Large intestine (tissue), 3 donors: ENCODE data around the gene RARRES2. TPM values are rescaled to one million over a fixed set of nuclear protein-coding genes. Genes with fewer than 3 reads are reported as not detected.
A peak's percentile ranks its signal among the peaks of the same experiment; 100 is the strongest.

ENCODE experiments used
- DNase-seq, 2 donors: peaks; one replicate each; pipeline versions ENCODE4 v3.0.0 to v3.0.0-alpha.2; 2013
- H3K27ac ChIP-seq: one replicate; pipeline ENCODE4 v1.5.1; 2013; ENCODE audit warnings: low read length
- H3K27me3 ChIP-seq: 2 replicates; pipeline ENCODE4 v1.6.1; 2013; ENCODE audit warnings: low read length; ENCODE audit not compliant: control insufficient read depth, insufficient read depth
- H3K36me3 ChIP-seq: 2 replicates; pipeline ENCODE4 v1.6.1; 2013; ENCODE audit warnings: low read length; ENCODE audit not compliant: control insufficient read depth, insufficient read depth
- H3K4me1 ChIP-seq: one replicate; pipeline ENCODE4 v1.6.1; 2013; ENCODE audit warnings: low read length; ENCODE audit not compliant: control insufficient read depth, insufficient read depth
- H3K4me3 ChIP-seq: one replicate; pipeline ENCODE4 v1.5.1; 2013; ENCODE audit warnings: low read length
- H3K9me3 ChIP-seq: one replicate; pipeline ENCODE4 v1.6.1; 2013; ENCODE audit warnings: mild to moderate bottlenecking, low read depth, low read length, moderate library complexity; ENCODE audit not compliant: control insufficient read depth
- WGBS: methylation state at CpG from one replicate; pipeline ENCODE4 v1.1.5; 2013; ENCODE audit warnings: low lambda C conversion rate; ENCODE audit not compliant: insufficient coverage; 5-methylcytosine and 5-hydroxymethylcytosine counted together
- polyA plus RNA-seq: library from polyadenylated mRNA; unstranded; fragments of 120-200 nt; gene quantifications from one replicate; pipeline ENCODE4 v1.2.1, GENCODE V29; 2013

Gene RARRES2
- polyA plus RNA-seq, 1 donor, result 58.2 TPM

DNA sequence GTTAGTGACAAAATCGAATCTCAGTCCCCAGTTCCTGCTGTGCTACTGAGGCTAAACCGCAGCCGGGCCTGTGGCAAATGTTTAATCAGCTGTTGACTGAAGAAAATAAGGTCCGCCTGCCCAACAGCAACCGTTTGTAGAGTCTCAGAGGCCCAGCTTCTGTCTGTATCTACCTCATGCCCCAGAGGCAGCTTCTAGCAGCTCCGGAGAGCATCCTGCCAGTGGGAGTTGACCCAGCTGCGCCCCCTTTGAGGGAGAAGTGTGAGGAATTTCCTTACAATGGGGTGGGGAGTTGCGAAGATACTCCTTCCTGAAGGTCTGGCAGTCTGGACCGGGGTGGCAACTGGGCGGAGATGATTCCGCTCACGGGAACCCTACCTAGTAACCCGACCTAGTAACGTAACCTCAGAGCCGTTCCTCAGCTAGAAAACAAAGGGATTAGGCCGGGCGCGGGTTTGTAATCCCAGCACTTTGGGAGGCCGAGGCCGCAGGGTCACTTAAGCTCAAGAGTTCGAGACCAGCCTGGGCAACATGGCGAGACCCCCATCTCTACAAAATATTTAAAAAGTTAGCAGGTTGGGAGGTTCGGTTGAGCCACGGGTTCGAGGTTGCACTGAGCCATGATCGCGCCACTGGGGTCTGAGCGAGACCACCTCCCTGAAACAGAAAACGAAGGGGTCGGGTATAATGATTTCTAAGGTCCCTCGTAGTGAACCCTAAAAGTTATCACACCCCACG, 36.9 kb upstream of the RARRES2 start:
- DNase-seq, result peak; percentile 78 to 92
- WGBS, result no CpG with 5 or more reads among the region's 32 CpGs

DNA sequence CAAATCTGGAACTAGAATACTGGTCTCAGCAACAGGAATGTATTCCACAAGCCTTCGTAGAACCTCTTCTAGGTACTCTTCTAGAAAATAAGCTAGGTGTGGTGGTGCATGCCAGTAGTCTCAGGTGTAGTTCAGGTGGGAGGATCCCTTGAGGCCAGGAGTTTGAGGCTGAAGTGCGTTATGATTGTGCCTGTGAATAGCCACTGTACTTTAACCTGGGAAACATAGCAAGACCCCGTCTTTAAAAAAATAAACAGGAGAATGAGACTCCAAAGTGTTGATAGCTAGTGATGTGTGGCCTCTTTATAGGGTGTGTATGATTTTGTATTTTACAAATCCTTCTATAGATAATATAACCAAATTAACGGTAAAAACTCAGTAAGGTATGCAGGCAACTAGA, 36.2 kb upstream of the RARRES2 start:
- Histone ChIP-seq H3K4me1 (peaks cover 77% of the 10 kb centered on the region), H3K4me3 (no peak overlapping the region), H3K36me3 (peaks cover 23% of the 10 kb centered on the region), H3K27ac (peak overlapping the region; percentile 98), H3K27me3 (no peaks in the 10 kb centered on the region), H3K9me3 (peaks cover 2% of the 10 kb centered on the region)
- peak; percentile 82 to 91 for DNase-seq
- WGBS, result no CpG with 5 or more reads among the region's 4 CpGs

More for the DNA sequence above, 36.9 kb upstream of the RARRES2 start:
- peak overlapping the region; percentile 98 for H3K27ac ChIP-seq
- H3K4me3 ChIP-seq, result peak overlapping the region; percentile 92
- H3K27me3 ChIP-seq, result no peaks in the 10 kb centered on the region
- peaks cover 16% of the 10 kb centered on the region for H3K36me3 ChIP-seq
- peaks cover 77% of the 10 kb centered on the region for H3K4me1 ChIP-seq
- H3K9me3 ChIP-seq, result peaks cover 2% of the 10 kb centered on the region

DNA sequence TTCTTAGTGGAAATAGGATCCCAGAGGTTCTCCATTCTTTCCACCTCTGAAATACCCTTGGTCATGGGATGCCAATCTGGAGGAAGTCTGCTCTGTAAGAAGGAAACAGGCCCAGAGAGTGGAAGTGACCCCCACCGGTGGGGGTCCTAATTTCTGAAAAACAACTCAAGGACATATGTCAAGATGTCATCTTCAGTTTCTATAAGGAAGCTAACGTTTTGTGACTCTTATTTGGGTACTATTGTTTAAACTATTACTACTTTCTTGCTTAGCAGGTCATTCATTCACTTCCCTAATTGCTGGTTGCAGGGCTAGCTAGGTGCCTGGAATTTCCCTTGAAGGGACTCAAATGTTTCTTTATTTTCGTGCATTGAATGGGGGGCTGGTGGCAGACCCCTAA, 35.8 kb upstream of the RARRES2 start:
- no peak for DNase-seq
- WGBS, result no CpG with 5 or more reads among the region's 3 CpGs
- peaks cover 74% of the 10 kb centered on the region for H3K4me1 ChIP-seq
- H3K36me3 ChIP-seq, result peaks cover 27% of the 10 kb centered on the region
- H3K4me3 ChIP-seq, result no peak overlapping the region
- H3K9me3 ChIP-seq, result peaks cover 4% of the 10 kb centered on the region
- H3K27me3 ChIP-seq, result no peaks in the 10 kb centered on the region
- peak overlapping the region; percentile 98 for H3K27ac ChIP-seq

DNA sequence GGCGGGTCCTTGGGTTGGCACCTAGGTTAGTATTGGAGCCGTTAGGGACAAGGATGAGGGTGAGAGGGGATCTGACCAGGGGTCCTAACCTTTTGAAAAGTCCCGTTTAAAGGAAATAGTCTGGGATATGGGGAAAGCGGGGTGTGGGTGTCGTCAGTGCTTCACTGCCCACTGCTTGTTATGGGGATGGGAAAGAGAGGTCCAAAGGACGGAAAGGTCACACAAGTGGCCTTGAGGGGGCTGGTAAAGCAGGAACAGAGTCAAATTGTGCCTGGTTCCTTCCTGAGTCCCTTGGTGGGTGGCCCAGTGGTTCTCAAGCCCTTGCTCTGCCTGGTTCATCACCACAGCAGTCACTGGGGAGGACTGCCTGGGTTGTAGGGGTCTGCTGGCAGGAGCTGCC, 35.1 kb upstream of the RARRES2 start:
- no peak for DNase-seq
- H3K27me3 ChIP-seq, result no peaks in the 10 kb centered on the region
- peaks cover 31% of the 10 kb centered on the region for H3K36me3 ChIP-seq
- WGBS, result 60% methylated on average over 2 of the region's 6 CpGs
- peak overlapping the region; percentile 98 for H3K27ac ChIP-seq
- peaks cover 68% of the 10 kb centered on the region for H3K4me1 ChIP-seq
- peaks cover 4% of the 10 kb centered on the region for H3K9me3 ChIP-seq
- H3K4me3 ChIP-seq, result no peak overlapping the region

DNA sequence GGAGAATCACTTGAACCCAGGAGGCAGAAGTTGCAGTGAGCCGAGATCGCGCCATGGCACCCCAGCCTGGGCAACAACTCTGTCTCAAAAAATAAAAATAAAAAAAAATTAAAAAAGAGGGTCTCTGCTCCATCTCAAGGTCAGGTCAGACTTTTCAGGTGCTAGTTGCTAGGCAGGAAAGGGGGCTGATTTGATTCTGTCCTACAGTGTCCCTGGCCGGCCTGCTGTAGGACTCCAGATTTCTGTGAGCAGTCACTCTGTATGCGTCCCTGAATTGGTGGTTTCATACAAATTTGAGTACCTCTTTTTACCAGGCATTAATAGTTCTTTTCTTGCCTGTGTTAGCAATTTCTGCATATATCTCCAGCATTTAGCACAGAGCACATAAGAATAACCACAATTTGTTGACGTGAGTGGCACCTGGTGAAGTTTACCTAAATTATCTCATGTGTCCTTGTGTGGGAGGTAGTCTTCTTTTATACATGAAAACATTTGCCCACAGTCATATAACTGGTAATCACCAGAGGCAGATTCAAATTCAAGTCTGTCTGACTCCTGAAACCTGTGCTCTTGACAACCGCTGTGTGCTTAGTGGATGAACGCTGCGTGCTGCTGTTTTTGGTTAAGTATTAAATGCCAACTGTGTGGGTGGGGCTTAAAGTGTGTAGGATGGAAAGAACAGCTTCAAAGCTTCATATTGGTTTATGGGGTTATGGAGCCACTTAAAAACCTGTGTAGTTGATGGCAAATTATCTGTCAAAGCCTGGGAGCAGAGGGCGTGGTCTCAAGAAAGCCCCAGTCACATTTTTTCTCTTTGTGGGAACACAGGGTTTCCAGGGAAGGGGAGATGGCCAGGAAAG, 34.5 kb upstream of the RARRES2 start:
- Histone ChIP-seq H3K4me1 (peaks cover 69% of the 10 kb centered on the region), H3K4me3 (no peak overlapping the region), H3K36me3 (peaks cover 38% of the 10 kb centered on the region), H3K27me3 (no peaks in the 10 kb centered on the region), H3K27ac (peak overlapping the region; percentile 98), H3K9me3 (peaks cover 4% of the 10 kb centered on the region)
- DNase-seq, result no peak
- WGBS, result no CpG with 5 or more reads among the region's 10 CpGs

DNA sequence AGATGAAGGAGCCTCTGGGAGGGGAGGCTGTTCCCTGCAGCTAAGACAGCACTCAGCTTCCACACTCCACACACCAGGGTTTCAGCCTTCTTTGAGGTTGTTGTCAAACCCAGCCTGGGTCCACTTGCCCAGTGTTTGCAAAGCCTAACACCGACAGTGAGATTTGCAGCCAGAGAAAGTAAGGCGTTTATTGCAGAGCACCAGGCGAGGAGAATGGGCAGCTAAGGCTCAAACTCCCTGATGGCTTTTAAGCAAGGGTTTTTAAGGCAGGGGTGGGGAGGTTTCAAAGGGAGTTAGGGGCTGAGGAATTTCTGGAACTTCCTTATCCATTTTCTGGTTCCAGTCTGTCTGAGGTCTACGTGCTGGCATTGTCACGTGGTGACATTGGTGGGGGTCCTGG, 33.0 kb upstream of the RARRES2 start:
- H3K36me3 ChIP-seq, result peaks cover 47% of the 10 kb centered on the region
- no peak overlapping the region for H3K4me3 ChIP-seq
- no peak for DNase-seq
- WGBS, result no CpG with 5 or more reads among the region's 5 CpGs
- H3K9me3 ChIP-seq, result peaks cover 4% of the 10 kb centered on the region
- no peaks in the 10 kb centered on the region for H3K27me3 ChIP-seq
- peaks cover 70% of the 10 kb centered on the region for H3K4me1 ChIP-seq
- H3K27ac ChIP-seq, result no peak overlapping the region

DNA sequence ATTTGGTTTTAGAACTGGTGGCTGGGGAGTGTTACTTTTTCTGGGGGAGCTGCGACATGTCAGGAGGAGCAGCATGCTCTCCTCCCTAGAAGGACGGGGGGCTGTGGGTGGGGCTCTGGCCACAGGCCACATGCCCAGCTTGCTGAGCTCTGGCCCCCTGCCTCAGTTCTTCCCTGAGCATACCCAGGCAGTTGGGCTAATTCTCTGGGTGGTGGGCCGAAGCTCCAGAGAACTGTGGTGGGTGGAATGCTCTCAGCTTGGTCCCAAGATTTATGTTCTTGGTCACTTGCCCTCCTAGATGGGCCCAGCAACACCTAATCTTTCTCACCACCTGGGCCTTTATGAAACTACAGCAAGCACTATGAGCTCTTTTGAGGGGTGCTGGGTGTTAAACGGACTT, 32.6 kb upstream of the RARRES2 start:
- Histone ChIP-seq H3K27ac (no peak overlapping the region), H3K36me3 (peaks cover 47% of the 10 kb centered on the region), H3K4me1 (peaks cover 70% of the 10 kb centered on the region), H3K4me3 (no peak overlapping the region), H3K27me3 (no peaks in the 10 kb centered on the region), H3K9me3 (peaks cover 4% of the 10 kb centered on the region)
- WGBS, result no CpG with 5 or more reads among the region's 4 CpGs
- no peak for DNase-seq

DNA sequence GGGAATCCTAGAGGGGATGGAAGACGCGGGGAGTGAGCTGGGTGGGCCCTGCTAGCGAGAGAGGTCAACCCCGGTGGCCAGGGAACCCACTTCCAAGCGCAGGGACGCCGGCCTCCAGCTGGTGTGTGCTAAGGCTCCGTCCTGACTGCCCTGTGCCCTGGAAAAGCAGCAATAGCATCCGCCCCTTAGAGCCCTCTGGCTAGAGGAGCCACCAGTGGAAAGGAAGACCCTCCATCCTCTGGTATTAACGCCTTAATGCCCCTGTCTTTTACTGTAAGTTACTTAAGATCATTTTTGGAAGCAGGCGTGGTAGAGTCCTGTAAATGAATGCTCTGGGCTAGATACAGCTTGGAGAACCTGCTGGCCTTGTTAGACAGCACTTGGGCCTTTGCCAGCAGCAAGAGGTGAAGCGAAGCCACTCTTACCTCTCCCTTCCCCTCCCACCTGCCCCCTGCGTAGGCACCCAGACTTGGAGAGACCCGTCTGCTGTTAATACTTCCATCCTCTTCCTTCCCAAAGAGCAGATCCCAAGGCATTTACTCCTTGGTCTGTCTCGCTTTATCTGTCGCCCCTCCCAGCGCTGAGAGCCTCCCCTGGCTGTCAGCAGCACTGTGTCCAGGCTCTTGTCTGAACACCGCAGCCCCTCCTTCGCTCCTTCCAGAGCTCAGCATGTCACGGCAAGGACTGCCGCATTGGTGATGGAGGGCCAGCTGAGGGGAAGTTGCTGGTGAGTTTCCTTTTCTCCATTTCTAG, 31.8 kb upstream of the RARRES2 start:
- H3K9me3 ChIP-seq, result peaks cover 2% of the 10 kb centered on the region
- no peaks in the 10 kb centered on the region for H3K27me3 ChIP-seq
- peaks cover 67% of the 10 kb centered on the region for H3K4me1 ChIP-seq
- peak in 1 of 2 donors; percentile 42 for DNase-seq
- no CpG with 5 or more reads among the region's 21 CpGs for WGBS
- H3K27ac ChIP-seq, result peak overlapping the region; percentile 15
- peaks cover 47% of the 10 kb centered on the region for H3K36me3 ChIP-seq
- no peak overlapping the region for H3K4me3 ChIP-seq

DNA sequence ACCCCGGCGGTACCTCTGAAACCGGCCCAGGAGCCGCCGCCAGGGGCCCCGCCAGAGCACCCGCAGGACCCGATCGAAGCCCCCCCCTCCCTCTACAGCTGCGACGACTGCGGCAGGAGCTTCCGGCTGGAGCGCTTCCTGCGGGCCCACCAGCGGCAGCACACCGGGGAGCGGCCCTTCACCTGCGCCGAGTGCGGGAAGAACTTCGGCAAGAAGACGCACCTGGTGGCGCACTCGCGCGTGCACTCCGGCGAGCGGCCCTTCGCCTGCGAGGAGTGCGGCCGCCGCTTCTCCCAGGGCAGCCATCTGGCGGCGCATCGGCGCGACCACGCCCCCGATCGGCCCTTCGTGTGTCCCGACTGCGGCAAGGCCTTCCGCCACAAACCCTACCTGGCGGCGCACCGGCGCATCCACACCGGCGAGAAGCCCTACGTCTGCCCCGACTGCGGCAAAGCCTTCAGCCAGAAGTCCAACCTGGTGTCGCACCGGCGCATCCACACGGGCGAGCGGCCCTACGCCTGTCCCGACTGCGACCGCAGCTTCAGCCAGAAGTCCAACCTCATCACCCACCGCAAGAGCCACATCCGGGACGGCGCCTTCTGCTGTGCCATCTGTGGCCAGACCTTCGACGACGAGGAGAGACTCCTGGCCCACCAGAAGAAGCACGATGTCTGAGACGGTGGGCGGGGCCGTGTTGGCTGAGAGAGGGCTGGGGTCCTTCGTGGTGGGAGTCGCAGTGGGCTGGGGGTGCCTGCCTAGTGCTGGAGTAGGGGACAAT, 31.0 kb upstream of the RARRES2 start:
- H3K27ac ChIP-seq, result no peak overlapping the region
- WGBS, result no CpG with 5 or more reads among the region's 79 CpGs
- peaks cover 2% of the 10 kb centered on the region for H3K9me3 ChIP-seq
- peaks cover 47% of the 10 kb centered on the region for H3K36me3 ChIP-seq
- H3K4me3 ChIP-seq, result no peak overlapping the region
- peaks cover 67% of the 10 kb centered on the region for H3K4me1 ChIP-seq
- no peak for DNase-seq
- H3K27me3 ChIP-seq, result no peaks in the 10 kb centered on the region

DNA sequence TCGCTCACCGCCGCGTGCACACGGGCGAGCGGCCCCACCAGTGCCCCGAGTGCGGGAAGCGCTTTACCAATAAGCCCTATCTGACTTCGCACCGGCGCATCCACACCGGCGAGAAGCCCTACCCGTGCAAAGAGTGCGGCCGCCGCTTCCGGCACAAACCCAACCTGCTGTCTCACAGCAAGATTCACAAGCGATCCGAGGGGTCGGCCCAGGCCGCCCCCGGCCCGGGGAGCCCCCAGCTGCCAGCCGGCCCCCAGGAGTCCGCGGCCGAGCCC, 30.5 kb upstream of the RARRES2 start:
- WGBS, result no CpG with 5 or more reads among the region's 30 CpGs
- no peak overlapping the region for H3K27ac ChIP-seq
- peaks cover 2% of the 10 kb centered on the region for H3K9me3 ChIP-seq
- no peak overlapping the region for H3K4me3 ChIP-seq
- H3K27me3 ChIP-seq, result no peaks in the 10 kb centered on the region
- H3K36me3 ChIP-seq, result peaks cover 47% of the 10 kb centered on the region
- H3K4me1 ChIP-seq, result peaks cover 66% of the 10 kb centered on the region
- DNase-seq, result no peak
